ENCODE measurements around the gene RIPOR1.

The RIPOR1 gene

GRCh38 chr16:67528222-67528869, at the start of gene RIPOR1:
Gene RIPOR1 (plus strand): TSS chr16:67528829. CDS start chr16:67538447, 9,618 bp downstream.
- Histone ChIP-seq H3K4me2 (ENCODE audit: low read length) (peak within 1 kb of the TSS; percentile 98), H3K4me1 (peaks cover 12% of the 10 kb centered on the region), H3K4me3 (ENCODE audit: low read depth, low read length) (peak within 1 kb of the TSS; percentile 76), H3K9ac (peak within 1 kb of the TSS; percentile 79), H3K27ac (peak within 1 kb of the TSS; percentile 54), H3K27me3 (ENCODE audit: control insufficient read depth, insufficient read depth, low read length) (no peaks in the 10 kb centered on the region), H2AFZ (peak within 1 kb of the TSS; percentile 82), H3K9me3 (ENCODE audit: control insufficient read depth, low read length) (no peaks in the 10 kb centered on the region), H3K36me3 (ENCODE audit: control insufficient read depth, insufficient read depth, low read length) (no peaks in the 10 kb centered on the region), H3K79me2 (peaks cover 32% of the 10 kb centered on the region)
- no peak for TF ChIP-seq CTCF (IDR thresholded peaks at IDR 0.05)

- peak; percentile 95 for TF ChIP-seq CTCF (IDR thresholded peaks at IDR 0.05)
- Histone ChIP-seq H2AFZ (peak within 1 kb of the TSS; percentile 100), H3K9me3 (ENCODE audit: control insufficient read depth, low read length) (no peaks in the 10 kb centered on the region), H3K27ac (peak within 1 kb of the TSS; percentile 93), H3K36me3 (ENCODE audit: control insufficient read depth, insufficient read depth, low read length) (no peaks in the 10 kb centered on the region), H3K27me3 (ENCODE audit: control insufficient read depth, insufficient read depth, low read length) (no peaks in the 10 kb centered on the region), H3K79me2 (peaks cover 44% of the 10 kb centered on the region), H3K9ac (peak within 1 kb of the TSS; percentile 92), H3K4me3 (ENCODE audit: low read depth, low read length) (peak within 1 kb of the TSS; percentile 92), H3K4me1 (peaks cover 19% of the 10 kb centered on the region), H3K4me2 (ENCODE audit: low read length) (peak within 1 kb of the TSS; percentile 97)
Observed at GRCh38 chr16:67480833-67481560, 47.6 kb upstream of the RIPOR1 start, which contains the start of gene ATP6V0D1. Gene ATP6V0D1 (minus strand): TSS chr16:67481157. CDS start chr16:67481086, 71 bp downstream.

GRCh38 chr16:67481561-67482232, 46.9 kb upstream of the RIPOR1 start:
- H3K36me3 ChIP-seq (ENCODE audit: control insufficient read depth, insufficient read depth, low read length), result no peaks in the 10 kb centered on the region
- H3K27ac ChIP-seq, result peak overlapping the region; percentile 93
- no peak for TF ChIP-seq CTCF (IDR thresholded peaks at IDR 0.05)
- no peaks in the 10 kb centered on the region for H3K9me3 ChIP-seq (ENCODE audit: control insufficient read depth, low read length)
- H3K79me2 ChIP-seq, result peaks cover 37% of the 10 kb centered on the region
- H3K4me3 ChIP-seq (ENCODE audit: low read depth, low read length), result peak overlapping the region; percentile 92
- H3K4me1 ChIP-seq, result peaks cover 19% of the 10 kb centered on the region
- no peaks in the 10 kb centered on the region for H3K27me3 ChIP-seq (ENCODE audit: control insufficient read depth, insufficient read depth, low read length)
- peak overlapping the region; percentile 97 for H3K4me2 ChIP-seq (ENCODE audit: low read length)
- H2AFZ ChIP-seq, result peak overlapping the region; percentile 100
- H3K9ac ChIP-seq, result peak overlapping the region; percentile 74

- Histone ChIP-seq H3K27me3 (ENCODE audit: control insufficient read depth, insufficient read depth, low read length) (no peaks in the 10 kb centered on the region), H3K9ac (no peak overlapping the region), H3K79me2 (peaks cover 36% of the 10 kb centered on the region), H3K36me3 (ENCODE audit: control insufficient read depth, insufficient read depth, low read length) (no peaks in the 10 kb centered on the region), H3K27ac (peak overlapping the region; percentile 93), H3K4me3 (ENCODE audit: low read depth, low read length) (peak overlapping the region; percentile 92), H3K9me3 (ENCODE audit: control insufficient read depth, low read length) (no peaks in the 10 kb centered on the region), H3K4me1 (peaks cover 19% of the 10 kb centered on the region), H3K4me2 (ENCODE audit: low read length) (peak overlapping the region; percentile 97), H2AFZ (peak overlapping the region; percentile 100)
- no peak for TF ChIP-seq CTCF (IDR thresholded peaks at IDR 0.05)
Observed at GRCh38 chr16:67482233-67482924, 46.2 kb upstream of the RIPOR1 start.

Data from parathyroid adenoma (tissue), 2 donors.